ENCODE measurements around the gene PSTPIP1.

- TF ChIP-seq POLR2A (IDR thresholded peaks at IDR 0.05; ENCODE audit: low read length), result no peak
- TF ChIP-seq GATA1 (IDR thresholded peaks at IDR 0.05; ENCODE audit: low read depth, low read length), result no peak
Measured at GRCh38 chr15:77021803-77022381, 27.0 kb downstream of the PSTPIP1 start.

All from erythroblast (primary cell).